Neutrophil (primary cell): ENCODE measurements around the gene NEU1.

Experiments used
- H3K27ac ChIP-seq: fragments of 200-600 bp; sonication (generic); 2 replicates; pipeline ENCODE4 v1.5.1; 2016; ENCODE audit warnings: mild to moderate bottlenecking, moderate library complexity
- H3K27me3 ChIP-seq: fragments of 200-600 bp; sonication (generic); 2 replicates; pipeline ENCODE4 v1.6.0; 2016; ENCODE audit warnings: mild to moderate bottlenecking
- H3K36me3 ChIP-seq: fragments of 200-600 bp; sonication (generic); 2 replicates; pipeline ENCODE4 v1.5.1; 2017
- H3K4me1 ChIP-seq, 2 experiments: fragments of 200-600 bp in 1 of 2; sonication (generic) in 1 of 2; 1 replicate in 1 of 2; 2 replicates in 1 of 2; pipeline versions ENCODE4 v1.5.1 to v1.6.1; 2013 to 2016; ENCODE audit warnings: low read depth in 1 of 2, low read length in 1 of 2, mild to moderate bottlenecking in 1 of 2, moderate library complexity in 1 of 2; ENCODE audit not compliant: control insufficient read depth in 1 of 2, insufficient read depth in 1 of 2
- H3K4me3 ChIP-seq, 2 experiments: fragments of 200-600 bp in 1 of 2; sonication (generic) in 1 of 2; 1 replicate in 1 of 2; 2 replicates in 1 of 2; pipeline ENCODE4 v1.5.1; 2013 to 2016; ENCODE audit warnings: low read depth in 1 of 2, low read length in 1 of 2, mild to moderate bottlenecking in 1 of 2, moderate library complexity in 1 of 2
- H3K9me3 ChIP-seq: fragments of 200-600 bp; sonication (generic); 2 replicates; pipeline ENCODE4 v1.5.1; 2016
- TF ChIP-seq, protein P1 (sequence below): fragments of 200-600 bp; sonication (generic); IDR thresholded peaks from 2 replicates; pipeline ENCODE4 v1.5.1; 2016; ENCODE audit warnings: antibody characterized with exemption

Gene NEU1

DNA sequence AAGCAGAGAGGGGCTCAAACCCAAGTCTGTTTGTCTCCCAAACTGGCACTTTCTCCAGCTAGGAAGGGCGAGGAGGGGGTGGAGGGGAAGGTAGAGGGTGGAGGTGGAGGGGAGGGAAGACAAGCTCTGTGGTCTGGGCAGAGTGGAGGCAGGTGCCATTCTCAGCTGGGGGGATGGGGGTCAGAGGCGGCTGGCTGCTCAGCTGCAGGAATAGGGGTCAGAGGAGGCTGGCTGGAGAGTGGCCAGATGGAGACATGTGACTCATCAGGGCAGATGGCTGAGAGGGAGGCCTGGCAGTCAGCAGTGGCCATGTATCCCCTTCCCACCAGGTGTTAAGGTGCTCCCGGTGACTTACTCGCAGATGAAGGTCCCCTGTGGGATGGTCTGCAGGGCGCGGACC lies 19.7 kb upstream of the NEU1 start:
- H3K27ac ChIP-seq, result no peak overlapping the region
- no peak overlapping the region for H3K4me3 ChIP-seq
- no peaks in the 10 kb centered on the region for H3K9me3 ChIP-seq
- peaks cover 65% of the 10 kb centered on the region for H3K36me3 ChIP-seq
- no peaks in the 10 kb centered on the region for H3K4me1 ChIP-seq
- TF ChIP-seq, protein P1, sequence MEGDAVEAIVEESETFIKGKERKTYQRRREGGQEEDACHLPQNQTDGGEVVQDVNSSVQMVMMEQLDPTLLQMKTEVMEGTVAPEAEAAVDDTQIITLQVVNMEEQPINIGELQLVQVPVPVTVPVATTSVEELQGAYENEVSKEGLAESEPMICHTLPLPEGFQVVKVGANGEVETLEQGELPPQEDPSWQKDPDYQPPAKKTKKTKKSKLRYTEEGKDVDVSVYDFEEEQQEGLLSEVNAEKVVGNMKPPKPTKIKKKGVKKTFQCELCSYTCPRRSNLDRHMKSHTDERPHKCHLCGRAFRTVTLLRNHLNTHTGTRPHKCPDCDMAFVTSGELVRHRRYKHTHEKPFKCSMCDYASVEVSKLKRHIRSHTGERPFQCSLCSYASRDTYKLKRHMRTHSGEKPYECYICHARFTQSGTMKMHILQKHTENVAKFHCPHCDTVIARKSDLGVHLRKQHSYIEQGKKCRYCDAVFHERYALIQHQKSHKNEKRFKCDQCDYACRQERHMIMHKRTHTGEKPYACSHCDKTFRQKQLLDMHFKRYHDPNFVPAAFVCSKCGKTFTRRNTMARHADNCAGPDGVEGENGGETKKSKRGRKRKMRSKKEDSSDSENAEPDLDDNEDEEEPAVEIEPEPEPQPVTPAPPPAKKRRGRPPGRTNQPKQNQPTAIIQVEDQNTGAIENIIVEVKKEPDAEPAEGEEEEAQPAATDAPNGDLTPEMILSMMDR, result no peak
- H3K27me3 ChIP-seq, result no peaks in the 10 kb centered on the region

DNA sequence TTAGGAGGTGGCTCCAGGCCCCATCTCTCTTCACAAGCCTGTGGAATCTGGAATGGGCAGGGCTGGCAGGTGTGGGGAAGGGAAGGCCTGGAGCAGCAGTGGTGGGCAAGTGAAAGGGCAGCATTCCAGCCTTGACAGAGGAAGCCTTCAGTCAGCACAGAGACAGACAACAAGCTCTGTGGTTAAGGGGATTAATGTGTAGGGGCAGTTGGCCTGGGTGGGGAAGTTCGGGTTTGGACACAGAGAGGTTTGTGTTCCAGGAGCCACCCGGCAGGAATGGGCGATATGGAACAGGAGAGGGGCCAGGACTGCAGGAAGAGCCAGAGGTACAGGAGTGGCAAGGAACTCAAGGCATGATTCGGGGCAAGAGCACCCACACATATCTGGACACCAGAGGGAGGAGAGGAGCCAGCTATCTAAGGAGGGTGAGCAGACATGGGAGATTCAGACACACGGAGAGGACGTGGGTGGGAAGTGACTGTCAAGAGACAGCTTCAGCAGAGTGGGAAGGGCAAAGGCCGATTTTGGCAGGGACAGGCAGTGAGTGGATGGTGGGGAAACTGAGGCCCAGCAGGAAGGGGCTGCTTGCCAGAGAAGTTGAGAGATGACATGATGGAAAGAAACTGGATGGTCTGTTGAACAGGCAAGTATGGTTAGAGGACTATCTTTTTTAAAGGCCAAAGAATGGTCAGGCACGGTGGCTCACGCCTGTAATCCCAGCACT lies 18.7 kb upstream of the NEU1 start:
- TF ChIP-seq, protein P1, result no peak
- Histone ChIP-seq H3K36me3 (peaks cover 55% of the 10 kb centered on the region), H3K27ac (no peak overlapping the region), H3K27me3 (no peaks in the 10 kb centered on the region), H3K4me1 (no peaks in the 10 kb centered on the region), H3K4me3 (no peak overlapping the region), H3K9me3 (no peaks in the 10 kb centered on the region)

DNA sequence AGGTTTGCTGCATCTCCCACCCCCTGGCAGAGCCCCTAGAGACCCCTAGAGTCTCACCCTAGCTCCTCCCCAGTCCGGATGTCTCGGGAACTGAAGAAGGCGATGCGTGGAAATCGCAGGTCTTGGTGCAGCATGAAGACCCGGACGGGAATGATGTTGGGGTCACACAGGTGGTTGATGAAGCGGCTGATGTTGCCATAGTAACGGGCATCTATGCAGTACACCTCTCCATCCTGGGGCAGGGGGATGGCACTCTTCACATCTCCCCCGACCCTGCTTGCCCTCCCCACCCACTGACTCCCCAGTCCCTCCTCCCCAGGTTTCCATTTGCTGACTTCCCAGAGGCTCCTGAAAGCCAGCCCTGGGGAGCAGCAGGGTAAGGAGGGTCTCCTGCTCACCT lies 18.0 kb upstream of the NEU1 start:
- peaks cover 55% of the 10 kb centered on the region for H3K36me3 ChIP-seq
- H3K4me3 ChIP-seq, result no peak overlapping the region
- no peak overlapping the region for H3K27ac ChIP-seq
- no peaks in the 10 kb centered on the region for H3K27me3 ChIP-seq
- H3K4me1 ChIP-seq, result no peaks in the 10 kb centered on the region
- TF ChIP-seq, protein P1, result no peak
- H3K9me3 ChIP-seq, result no peaks in the 10 kb centered on the region

DNA sequence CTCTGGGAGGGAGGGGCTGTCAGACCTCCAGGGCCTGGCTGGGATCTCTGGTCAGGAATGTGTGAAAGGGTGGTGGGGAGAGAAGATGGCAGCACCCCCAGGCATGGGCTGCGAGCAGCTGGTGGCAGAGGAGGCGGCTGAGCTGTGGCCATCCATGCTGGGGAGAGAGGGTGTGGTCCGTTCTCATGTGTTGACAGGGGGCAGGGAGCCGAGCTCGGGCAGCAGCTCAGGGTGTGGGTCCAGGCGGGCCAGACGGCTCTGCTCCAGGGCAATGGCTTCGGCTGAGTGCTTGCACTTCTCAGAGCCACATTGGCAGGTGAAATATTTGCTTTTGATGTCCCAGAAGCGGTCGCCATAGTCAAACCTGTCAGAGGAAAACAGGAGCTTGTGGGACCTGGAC lies 17.3 kb upstream of the NEU1 start:
- no peaks in the 10 kb centered on the region for H3K9me3 ChIP-seq
- H3K27me3 ChIP-seq, result no peaks in the 10 kb centered on the region
- H3K4me3 ChIP-seq, result no peak overlapping the region
- H3K27ac ChIP-seq, result no peak overlapping the region
- TF ChIP-seq, protein P1, result no peak
- H3K4me1 ChIP-seq, result no peaks in the 10 kb centered on the region
- H3K36me3 ChIP-seq, result peaks cover 53% of the 10 kb centered on the region

DNA sequence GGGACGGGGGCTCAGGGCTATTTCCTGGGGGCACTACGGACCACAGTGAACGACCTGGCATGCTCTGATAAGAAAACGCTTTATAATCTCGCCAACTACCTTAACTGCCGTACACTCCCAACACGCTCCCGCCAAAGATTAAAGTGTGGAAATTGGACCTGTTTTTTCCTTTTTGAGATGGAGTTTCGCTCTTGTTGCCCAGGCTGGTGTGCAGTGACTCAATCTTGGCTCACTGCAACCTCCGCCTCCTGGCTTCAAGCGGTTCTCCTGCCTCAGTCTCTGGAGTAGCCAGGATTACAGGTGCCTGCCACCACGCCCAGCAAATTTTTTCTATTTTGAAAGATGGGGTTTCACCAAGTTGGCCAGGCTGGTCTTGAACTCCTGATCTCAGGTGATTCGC lies 16.5 kb upstream of the NEU1 start:
- Histone ChIP-seq H3K27ac (no peak overlapping the region), H3K36me3 (peaks cover 45% of the 10 kb centered on the region)

More for the DNA sequence above, 16.5 kb upstream of the NEU1 start:
- no peaks in the 10 kb centered on the region for H3K9me3 ChIP-seq
- TF ChIP-seq, protein P1, result no peak
- H3K4me3 ChIP-seq, result no peak overlapping the region
- H3K4me1 ChIP-seq, result no peaks in the 10 kb centered on the region
- no peaks in the 10 kb centered on the region for H3K27me3 ChIP-seq
